Measurements from ENCODE around the gene ESF1.

DNA sequence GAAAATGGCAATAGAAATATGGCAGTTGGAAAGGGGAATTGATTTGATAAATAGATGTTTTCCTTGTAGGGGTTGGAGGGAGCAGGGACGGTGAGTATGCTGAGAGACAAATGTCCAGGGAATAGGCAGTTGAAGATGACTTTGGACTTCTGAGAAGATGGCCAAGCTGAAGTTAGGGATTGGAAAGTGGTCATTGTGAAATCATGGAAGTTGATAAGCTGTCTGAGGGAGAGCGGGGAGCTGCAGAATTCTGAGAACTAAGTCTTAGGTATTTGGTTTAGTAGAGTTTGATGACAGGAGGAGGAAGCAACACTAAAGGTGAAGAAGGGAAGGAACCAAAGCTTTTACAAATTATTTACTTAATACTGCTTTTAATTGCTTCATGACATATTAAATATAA is 15.3 kb upstream of the ESF1 start:
- TF ChIP-seq GATA2 (IDR thresholded peaks at IDR 0.05; ENCODE audit: low read depth, low read length) (no peak), GATA3 (IDR thresholded peaks at IDR 0.05; ENCODE audit: low read depth, low read length) (no peak)
